ENCODE data around the gene FOSB. TPM values are rescaled to one million over a fixed set of nuclear protein-coding genes. Genes with fewer than 3 reads are reported as not detected.
A peak's percentile ranks its signal among the peaks of the same experiment; 100 is the strongest.

The FOSB gene
- total and polyA plus RNA-seq, 2 experiments from 2014 or later: 8.3 to 11.9 TPM

DNA sequence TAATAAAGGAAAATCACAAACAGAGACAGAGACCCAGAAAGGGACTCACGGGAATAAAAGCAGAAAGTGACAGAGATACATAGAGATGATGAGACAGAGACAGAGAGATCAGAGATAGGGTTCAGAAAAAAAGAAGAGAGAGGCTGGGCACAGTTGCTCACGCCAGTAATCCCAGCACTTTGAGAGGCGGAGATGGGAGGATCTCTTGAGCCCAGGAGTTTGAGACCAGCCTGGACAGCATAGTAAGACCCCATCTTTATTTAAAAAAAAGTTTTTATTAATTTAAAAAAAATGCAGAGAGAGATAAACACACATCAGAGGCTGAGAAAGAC, 19.4 kb upstream of the FOSB start:
- DNase-seq: no peak
- Histone ChIP-seq H3F3A (ENCODE audit: insufficient read depth) (peaks cover 11% of the 10 kb centered on the region), H3K9me3 (ENCODE audit: low read depth) (no peaks in the 10 kb centered on the region), H3K9me2 (ENCODE audit: insufficient read depth) (no peaks in the 10 kb centered on the region), H3K4me3 (no peak overlapping the region), H2AFZ (no peak overlapping the region), H3K79me2 (ENCODE audit: insufficient read depth) (no peaks in the 10 kb centered on the region), H3K9ac (no peak overlapping the region), H3K27ac (no peak overlapping the region), H3K27me3 (replicated peaks; ENCODE audit: insufficient read depth) (no peaks in the 10 kb centered on the region), H4K20me1 (ENCODE audit: insufficient read depth) (no peaks in the 10 kb centered on the region), H3K4me1 (ENCODE audit: insufficient read depth) (no peaks in the 10 kb centered on the region), H3K4me2 (ENCODE audit: unreplicated experiment) (no peak overlapping the region), H3K36me3 (ENCODE audit: low read depth) (no peaks in the 10 kb centered on the region)
- 84 to 94% methylated on average over 3 of the region's 3 CpGs for WGBS, 2 experiments (ENCODE audit: low coverage in 1 of 2, low lambda C conversion rate in 2 of 2, missing lambda C conversion rate in 2 of 2)
- in situ Hi-C loops (cut with MboI): no loop called here
- TF ChIP-seq EZH2 (IDR thresholded peaks at IDR 0.05; ENCODE audit: insufficient read depth, poor library complexity, severe bottlenecking) (no peak), EZH2phosphoT487 (IDR thresholded peaks at IDR 0.05; ENCODE audit: insufficient read depth, low read depth) (no peak)

DNA sequence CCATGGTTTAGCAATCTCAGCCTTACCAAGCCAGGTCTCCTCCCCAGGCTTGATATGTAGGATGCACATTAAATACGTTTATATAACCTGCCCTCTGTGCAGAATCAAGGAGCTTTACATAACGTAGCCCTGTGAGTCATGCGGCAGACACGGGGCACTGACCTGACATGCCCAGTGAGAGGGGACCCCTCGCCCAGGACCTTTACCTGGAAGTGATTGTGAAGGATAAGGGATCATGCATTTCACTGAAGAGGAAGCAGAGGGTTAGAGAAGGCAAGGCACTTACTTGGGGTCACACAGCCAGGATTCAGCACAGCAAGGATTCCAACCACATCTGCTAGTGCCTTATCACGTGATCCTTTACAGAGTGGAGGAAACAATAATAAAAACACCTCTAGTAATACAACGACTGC, 18.9 kb upstream of the FOSB start:
- no peak overlapping the region for H3K9ac ChIP-seq
- H3K36me3 ChIP-seq (ENCODE audit: low read depth): no peaks in the 10 kb centered on the region
- in situ Hi-C loops (cut with MboI): no loop called here
- no peak overlapping the region for H2AFZ ChIP-seq
- WGBS, 2 experiments (ENCODE audit: low coverage in 1 of 2, low lambda C conversion rate in 2 of 2, missing lambda C conversion rate in 2 of 2): 49 to 58% methylated on average over 7 of the region's 7 CpGs
- H3K27ac ChIP-seq: no peak overlapping the region
- TF ChIP-seq EZH2 (IDR thresholded peaks at IDR 0.05; ENCODE audit: insufficient read depth, poor library complexity, severe bottlenecking) (no peak), EZH2phosphoT487 (IDR thresholded peaks at IDR 0.05; ENCODE audit: insufficient read depth, low read depth) (no peak)
- no peaks in the 10 kb centered on the region for H3K79me2 ChIP-seq (ENCODE audit: insufficient read depth)
- H3K4me2 ChIP-seq (ENCODE audit: unreplicated experiment): no peak overlapping the region
- H3K4me3 ChIP-seq: no peak overlapping the region
- no peaks in the 10 kb centered on the region for H3K4me1 ChIP-seq (ENCODE audit: insufficient read depth)
- no peaks in the 10 kb centered on the region for H3K9me2 ChIP-seq (ENCODE audit: insufficient read depth)
- no peaks in the 10 kb centered on the region for H4K20me1 ChIP-seq (ENCODE audit: insufficient read depth)
- DNase-seq: peak; percentile 27
- H3F3A ChIP-seq (ENCODE audit: insufficient read depth): peaks cover 12% of the 10 kb centered on the region
- no peaks in the 10 kb centered on the region for H3K27me3 ChIP-seq (replicated peaks; ENCODE audit: insufficient read depth)
- H3K9me3 ChIP-seq (ENCODE audit: low read depth): no peaks in the 10 kb centered on the region

DNA sequence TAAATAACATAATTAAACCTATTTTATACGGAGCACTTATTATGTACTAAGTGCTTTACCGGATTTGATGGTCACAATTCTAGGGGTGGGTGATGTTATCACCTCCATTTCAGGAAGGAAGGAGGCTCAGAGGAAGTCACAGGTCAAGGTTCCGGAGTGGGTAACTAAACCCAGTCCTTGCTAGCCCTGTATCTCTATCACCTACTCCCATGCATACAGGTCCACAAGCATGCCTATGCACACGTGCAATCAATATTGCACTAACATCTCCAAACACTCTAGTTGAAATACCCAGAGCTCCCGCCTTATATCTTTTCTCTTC, 17.8 kb upstream of the FOSB start:
- no peak for TF ChIP-seq EZH2phosphoT487 (IDR thresholded peaks at IDR 0.05; ENCODE audit: insufficient read depth, low read depth)
- H3K9me2 ChIP-seq (ENCODE audit: insufficient read depth): no peaks in the 10 kb centered on the region
- peak overlapping the region; percentile 80 for H3K4me3 ChIP-seq
- H3K4me2 ChIP-seq (ENCODE audit: unreplicated experiment): peak overlapping the region; percentile 88
- H3K9me3 ChIP-seq (ENCODE audit: low read depth): no peaks in the 10 kb centered on the region
- H4K20me1 ChIP-seq (ENCODE audit: insufficient read depth): no peaks in the 10 kb centered on the region
- H3K4me1 ChIP-seq (ENCODE audit: insufficient read depth): peaks cover 5% of the 10 kb centered on the region
- H3F3A ChIP-seq (ENCODE audit: insufficient read depth): peaks cover 18% of the 10 kb centered on the region
- H2AFZ ChIP-seq: peak overlapping the region; percentile 61
- H3K36me3 ChIP-seq (ENCODE audit: low read depth): no peaks in the 10 kb centered on the region
- peak overlapping the region; percentile 99 for H3K9ac ChIP-seq
- 26 to 27% methylated on average over 5 of the region's 5 CpGs for WGBS, 2 experiments (ENCODE audit: low coverage in 1 of 2, low lambda C conversion rate in 2 of 2, missing lambda C conversion rate in 2 of 2)
- H3K27me3 ChIP-seq (replicated peaks; ENCODE audit: insufficient read depth): no peaks in the 10 kb centered on the region
- in situ Hi-C loops (cut with MboI): no loop called here
- H3K27ac ChIP-seq: peak overlapping the region; percentile 98
- no peak for DNase-seq
- no peaks in the 10 kb centered on the region for H3K79me2 ChIP-seq (ENCODE audit: insufficient read depth)

DNA sequence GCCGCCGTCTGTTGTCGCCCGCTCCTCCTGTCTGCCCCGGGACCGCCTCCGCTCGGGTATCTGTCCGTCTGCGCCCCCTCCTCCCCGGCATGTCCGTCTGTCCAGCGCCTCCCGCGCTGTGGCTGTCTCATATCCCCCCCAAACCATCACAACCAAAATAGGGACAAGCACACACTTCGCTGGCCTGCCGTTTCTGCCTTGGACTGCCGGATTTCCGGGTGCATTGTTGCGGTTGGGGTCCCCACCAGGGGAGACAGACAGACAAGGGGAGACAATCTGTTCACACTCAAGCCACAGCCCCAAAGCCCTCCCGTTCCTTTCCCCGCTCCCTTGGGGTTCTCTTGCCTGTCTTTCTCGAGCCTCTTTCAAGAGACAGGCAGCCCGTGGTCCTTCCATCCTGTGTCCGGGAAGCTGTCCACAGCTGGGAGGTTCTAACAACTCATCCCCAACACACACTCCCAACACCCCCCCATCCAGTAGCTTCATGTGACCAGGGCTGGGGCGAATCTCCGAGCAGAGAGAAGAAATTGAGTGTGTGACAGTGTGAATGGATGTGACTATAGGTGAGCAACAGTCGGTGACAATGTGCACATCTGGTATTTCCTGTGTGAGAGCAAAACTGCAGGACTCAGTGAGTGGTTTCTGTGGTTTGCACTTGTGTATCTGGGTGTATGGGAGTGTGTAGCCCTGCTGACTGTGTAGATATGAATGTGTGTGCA, 16.5 kb upstream of the FOSB start:
- in situ Hi-C loops (cut with MboI): no loop called here
- peak overlapping the region; percentile 34; the same call in 1 of the 2 replicates for H2AFZ ChIP-seq

More for the DNA sequence above, 16.5 kb upstream of the FOSB start:
- H3K4me1 ChIP-seq (ENCODE audit: insufficient read depth): peaks cover 13% of the 10 kb centered on the region
- 3 to 5% methylated on average over 19 to 28 of the region's 28 CpGs for WGBS, 2 experiments (ENCODE audit: low coverage in 1 of 2, low lambda C conversion rate in 2 of 2, missing lambda C conversion rate in 2 of 2)
- no peaks in the 10 kb centered on the region for H3K9me2 ChIP-seq (ENCODE audit: insufficient read depth)
- peaks cover 18% of the 10 kb centered on the region; the same call in 1 of the 2 replicates for H3F3A ChIP-seq (ENCODE audit: insufficient read depth)
- H3K36me3 ChIP-seq (ENCODE audit: low read depth): no peaks in the 10 kb centered on the region
- peak overlapping the region; percentile 80 for H3K4me3 ChIP-seq
- H3K27ac ChIP-seq: peak overlapping the region; percentile 94
- no peaks in the 10 kb centered on the region for H3K27me3 ChIP-seq (replicated peaks; ENCODE audit: insufficient read depth)
- H3K9me3 ChIP-seq (ENCODE audit: low read depth): no peaks in the 10 kb centered on the region
- no peak for TF ChIP-seq EZH2 (IDR thresholded peaks at IDR 0.05; ENCODE audit: insufficient read depth, poor library complexity, severe bottlenecking)
- no peak for TF ChIP-seq EZH2phosphoT487 (IDR thresholded peaks at IDR 0.05; ENCODE audit: insufficient read depth, low read depth)
- peak; percentile 89 for DNase-seq
- H3K9ac ChIP-seq: peak overlapping the region; percentile 99
- no peaks in the 10 kb centered on the region for H3K79me2 ChIP-seq (ENCODE audit: insufficient read depth)
- H4K20me1 ChIP-seq (ENCODE audit: insufficient read depth): no peaks in the 10 kb centered on the region
- H3K4me2 ChIP-seq (ENCODE audit: unreplicated experiment): peak overlapping the region; percentile 81
